NCI-H146 (cell line): ENCODE data around the gene ZBTB21.

ENCODE experiments used
- DNase-seq: peaks from one replicate; lab custom pipeline; 2025; lab: John Stamatoyannopoulos, UW

Gene ZBTB21

DNA sequence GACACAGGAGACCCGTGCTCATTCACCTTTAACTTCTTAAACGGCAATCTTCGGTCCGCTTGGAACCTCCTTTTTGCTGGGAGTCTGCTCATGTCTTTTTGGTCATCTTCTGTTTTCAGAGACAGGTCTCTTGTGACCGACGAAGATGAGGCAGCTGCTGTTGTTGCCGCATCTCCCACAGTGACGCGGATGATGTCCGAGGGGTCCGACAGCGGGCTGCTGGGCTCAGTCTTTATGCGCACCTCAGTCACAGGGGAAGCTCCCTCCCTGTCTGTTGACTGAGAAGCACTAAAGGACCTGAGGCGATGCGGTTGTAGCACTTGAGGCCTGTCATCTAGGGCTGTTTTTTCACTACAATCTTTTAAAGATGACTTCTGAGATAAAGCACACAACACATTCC, 17.6 kb downstream of the ZBTB21 start:
- no peak for DNase-seq

DNA sequence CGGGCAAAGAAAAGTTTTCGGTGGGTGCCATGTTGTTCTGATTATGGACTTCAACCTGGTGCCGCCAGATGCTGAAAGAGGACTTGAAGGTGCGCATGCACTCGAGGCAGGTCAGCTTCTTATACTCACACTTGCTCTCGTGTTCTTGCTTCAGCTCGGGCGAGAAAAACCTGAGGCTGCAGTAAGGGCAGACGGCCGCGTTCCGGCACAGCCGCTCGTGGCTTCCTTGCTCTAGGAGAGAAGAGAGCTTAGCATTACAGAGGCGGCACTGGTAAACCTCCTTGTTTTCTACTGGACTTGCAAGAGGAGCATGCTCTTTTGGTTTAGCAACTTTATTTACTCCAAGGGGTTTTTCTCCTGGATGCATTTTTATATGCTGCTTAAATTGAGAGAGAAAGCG, 18.5 kb downstream of the ZBTB21 start:
- no peak for DNase-seq

DNA sequence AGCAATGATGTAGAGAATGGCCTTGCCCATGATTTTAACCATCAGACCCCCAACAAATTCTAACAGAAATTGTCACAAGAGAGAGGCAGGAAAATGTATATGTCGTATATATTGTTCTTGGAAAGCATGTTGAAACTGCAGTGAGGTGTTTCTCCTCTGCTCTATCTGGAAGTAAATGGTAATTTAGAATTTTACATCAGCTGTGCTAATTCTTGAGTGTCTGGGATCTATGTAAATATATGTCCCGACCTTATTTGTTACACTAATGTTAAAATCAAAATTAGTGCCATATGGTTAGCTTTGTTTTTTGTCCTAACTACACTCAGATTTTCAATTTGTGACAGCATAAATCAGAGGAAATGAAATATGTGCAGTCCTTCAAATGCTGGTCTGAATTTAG, 20.5 kb downstream of the ZBTB21 start:
- no peak for DNase-seq

DNA sequence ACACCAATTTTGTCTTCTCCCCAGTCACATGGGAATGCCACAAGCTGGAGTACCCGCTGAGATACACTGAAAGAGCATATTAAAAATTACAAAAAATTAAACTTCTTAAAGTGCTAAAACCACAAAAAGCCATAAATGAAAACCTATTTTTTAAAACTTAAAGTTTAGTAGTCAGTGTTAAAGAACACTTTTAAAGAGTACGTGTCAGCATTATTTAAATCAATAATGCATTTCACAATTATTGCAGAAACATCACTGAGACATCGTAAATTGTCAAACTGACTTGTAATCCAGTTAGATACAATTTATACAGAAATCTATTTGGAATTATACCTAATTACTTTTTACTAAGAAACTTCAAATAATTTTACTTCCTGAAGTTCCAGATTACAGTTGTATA, 22.9 kb downstream of the ZBTB21 start:
- no peak for DNase-seq

DNA sequence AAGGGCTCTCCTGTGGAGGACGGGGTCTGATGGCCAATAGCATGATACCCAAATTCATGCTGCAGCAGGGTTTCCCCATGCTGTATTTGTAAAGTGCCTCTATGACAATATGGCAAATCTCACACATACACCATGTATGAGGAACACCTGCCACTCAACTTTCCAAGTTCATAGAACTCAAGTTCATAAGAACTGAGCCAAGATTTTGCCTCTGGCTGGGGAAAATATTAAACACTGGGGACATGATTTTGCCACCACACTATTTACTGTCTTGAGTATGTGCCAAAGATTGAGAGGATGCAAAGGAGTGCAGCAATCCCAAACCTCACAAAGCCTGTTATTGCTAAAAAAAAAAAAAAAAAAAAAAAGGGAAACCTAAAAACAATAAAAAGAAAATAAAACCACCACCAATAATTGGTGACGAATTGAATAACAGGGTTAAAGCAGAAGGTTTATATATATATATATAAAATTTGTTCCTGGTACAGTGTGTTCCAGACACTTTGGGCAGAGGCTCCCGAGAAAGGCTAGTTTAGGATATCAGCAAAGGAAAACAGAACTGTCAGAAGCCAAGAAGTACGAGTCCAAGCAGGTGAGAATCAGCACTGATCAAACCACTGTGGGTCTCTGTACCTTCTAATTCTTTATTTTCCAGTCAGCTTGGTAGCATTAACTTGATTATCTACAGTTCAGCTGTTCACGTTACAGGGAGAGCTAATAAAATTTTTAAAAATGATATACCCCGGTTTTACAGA, 24.3 kb downstream of the ZBTB21 start:
- DNase-seq = no peak

DNA sequence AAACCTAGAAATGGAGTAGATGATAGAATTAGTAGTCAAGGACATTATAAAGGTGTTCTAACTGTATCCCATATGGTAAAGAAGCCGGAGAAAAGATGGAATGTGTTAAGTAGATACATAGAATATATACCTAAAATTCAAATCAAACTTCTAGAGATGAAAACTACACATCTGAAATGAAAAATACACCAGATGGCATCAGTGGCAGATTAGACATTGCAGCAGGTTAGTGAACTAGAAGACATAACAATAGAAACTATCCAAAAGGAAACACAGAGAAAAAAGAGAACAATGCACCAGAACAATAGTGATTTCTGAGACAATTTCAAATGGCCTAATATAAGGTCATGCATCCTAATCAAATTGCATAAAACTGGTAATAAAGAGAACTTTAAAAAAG, 26.9 kb downstream of the ZBTB21 start:
- DNase-seq = no peak

DNA sequence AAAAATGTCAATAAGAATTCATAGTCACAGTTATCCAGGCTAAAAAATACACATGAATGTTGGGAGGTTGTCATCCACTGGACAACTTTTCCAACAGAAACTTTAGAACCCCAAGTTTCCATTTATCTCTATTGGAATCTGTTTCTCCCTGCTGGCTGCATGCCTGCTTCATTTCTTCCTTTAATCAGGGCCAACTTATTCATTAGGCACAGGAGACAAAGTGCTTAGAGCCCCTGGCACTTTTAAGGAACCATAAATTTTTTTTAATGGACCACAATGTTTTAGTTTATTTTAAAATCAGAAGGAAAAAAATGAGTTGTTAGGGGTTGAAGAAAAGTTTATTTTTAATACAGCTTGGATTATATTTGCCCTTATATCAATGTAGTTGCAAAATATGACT, 29.6 kb downstream of the ZBTB21 start:
- no peak for DNase-seq

DNA sequence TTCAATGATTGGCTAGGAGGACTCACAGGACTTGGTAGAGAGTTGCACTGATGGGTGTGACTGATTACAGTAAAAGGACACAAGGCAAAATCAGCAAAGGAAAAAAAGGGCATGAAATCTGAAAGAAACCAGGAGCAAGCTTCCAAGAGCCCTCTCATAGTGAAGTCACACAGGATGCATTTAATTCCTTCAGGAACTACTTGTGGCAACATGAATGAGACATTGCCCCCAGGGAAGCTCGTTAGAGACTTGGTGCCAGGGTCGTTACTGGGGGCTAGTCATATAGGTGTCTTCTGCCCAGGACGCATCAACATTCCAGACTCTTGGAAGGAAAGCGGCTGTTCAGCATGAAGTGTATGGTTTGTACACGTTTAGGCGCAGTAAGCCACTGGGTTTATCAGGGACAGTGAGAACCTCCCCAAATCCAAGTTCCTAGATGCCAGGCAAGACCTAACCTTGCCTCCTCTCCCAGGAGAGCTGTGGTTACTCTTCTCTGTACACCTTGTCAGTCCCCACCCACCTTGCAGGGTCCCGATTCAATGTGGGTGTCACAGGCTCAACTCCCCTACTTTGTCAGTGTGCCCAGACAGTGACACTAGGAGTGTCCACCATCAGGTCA, 30.3 kb downstream of the ZBTB21 start:
- no peak for DNase-seq

DNA sequence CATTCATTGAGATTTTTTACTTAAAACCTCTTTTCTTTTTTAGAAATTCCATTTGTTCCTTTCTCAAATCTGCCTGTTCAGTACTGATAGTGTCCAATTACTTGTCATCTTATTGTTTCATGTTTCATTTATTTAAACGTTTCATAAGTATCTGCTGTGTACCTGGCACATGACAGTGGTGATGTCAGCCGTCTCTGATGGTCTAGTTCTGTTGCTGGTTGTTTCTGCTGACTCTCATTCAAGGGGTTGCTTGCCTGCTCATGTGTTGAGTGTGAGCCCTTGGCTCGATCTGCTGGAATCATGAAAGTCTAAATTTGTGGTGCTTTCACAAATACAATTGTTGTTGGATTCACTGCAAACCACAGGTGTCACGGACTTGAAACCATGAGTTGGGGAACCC, 30.8 kb downstream of the ZBTB21 start:
- no peak for DNase-seq

DNA sequence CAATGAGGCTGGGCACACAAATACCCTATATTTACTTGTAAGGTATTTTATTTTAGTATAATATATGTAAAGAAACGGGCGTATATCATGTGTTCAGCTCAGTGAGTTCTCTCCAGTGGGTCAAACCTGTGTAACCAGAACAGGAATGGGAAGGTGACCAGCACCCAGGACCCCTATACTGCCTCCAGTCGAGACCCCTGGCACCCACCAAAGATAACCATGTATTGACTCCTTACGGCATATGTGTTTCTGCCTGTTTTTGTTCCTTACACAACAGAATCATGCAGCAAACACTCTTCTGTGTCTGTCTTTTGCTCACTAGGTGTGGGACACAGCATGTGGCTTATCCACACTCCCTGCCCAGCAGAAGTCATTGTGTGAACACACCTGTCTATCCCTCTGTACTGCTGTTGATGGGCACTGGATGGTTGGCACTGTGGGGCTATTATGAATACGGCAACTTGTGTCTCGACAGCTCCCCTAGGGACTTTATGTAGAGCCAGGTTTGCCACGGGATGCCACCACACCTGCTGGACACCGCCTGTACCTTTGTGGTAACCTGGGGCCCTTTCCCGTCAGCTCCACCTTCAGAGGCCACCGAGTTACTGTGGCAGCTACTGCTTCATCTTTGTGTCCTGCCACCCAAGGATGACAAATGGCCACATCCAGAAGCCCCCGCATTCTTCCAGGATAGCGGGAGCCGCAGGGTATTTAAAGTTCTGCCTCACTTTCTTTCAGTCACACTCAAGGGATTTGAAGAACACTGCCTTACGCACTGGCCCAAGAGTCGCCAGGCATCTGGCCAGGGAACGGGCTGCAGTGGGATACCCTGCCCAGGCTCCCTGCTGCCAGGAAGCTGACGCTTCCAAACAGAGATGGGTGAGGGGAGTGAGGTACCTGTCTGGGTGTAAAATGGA, 32.9 kb downstream of the ZBTB21 start:
- DNase-seq = no peak

DNA sequence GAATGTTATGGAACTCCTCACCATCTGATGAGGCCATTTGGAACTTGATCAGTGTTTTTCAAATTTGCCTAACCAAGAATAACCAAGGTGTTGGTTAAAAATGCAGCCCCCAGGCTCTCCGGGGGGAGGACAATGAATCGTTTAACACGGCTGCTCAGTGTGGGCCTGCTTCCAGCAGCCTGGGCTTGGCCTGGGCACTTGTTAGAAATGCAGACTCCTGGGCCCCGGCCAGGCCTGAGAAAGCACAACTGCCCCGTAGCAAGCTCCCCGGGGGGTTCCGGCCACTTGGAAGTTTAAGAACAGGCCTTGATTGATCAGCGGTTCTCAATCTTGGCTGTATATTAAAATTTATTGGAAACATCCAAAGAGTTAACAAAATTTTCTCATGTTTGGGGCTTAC, 33.5 kb downstream of the ZBTB21 start:
- no peak for DNase-seq

DNA sequence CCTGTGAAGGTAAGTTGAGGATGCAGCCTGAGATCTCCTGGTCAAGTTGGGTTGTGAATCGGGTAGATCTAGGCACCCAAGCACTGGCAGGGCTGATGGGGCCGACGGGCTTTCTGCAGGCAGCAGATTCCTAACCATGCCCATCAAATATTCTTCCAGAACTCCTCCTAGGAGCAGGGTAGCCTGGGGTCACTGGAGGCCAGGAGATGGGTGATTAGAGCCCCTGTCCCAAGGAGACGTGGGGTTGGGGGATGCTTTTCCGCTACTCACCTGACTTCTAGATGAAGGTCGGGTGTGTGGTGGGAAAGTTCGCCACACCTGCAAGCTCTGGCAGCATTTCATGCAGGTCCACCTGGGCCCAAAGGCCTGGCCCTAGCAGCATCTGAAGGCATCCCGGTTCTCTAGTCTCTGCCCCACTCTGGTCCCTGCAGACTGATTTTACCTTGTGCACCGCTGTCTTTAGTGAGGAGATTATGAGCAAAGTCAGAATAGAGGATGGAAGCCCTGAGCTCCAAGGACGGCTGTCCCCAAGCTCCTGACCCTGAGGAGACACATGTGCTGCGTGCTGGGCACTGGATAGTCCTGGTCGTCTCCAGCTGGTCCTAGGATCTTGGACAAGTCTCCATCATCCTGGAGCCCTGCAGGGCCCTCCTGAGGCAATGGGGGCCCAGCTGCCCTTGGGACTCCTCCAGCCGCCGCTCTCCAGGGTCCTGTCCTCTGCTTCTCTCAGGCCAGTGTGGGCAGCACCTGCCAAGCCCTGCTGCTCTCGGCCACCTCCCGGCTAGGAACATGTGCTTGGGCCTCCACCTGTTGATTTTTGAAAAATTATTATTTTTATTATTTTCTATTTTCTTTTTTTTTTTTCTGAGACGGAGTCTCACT, 34.5 kb downstream of the ZBTB21 start:
- no peak for DNase-seq

DNA sequence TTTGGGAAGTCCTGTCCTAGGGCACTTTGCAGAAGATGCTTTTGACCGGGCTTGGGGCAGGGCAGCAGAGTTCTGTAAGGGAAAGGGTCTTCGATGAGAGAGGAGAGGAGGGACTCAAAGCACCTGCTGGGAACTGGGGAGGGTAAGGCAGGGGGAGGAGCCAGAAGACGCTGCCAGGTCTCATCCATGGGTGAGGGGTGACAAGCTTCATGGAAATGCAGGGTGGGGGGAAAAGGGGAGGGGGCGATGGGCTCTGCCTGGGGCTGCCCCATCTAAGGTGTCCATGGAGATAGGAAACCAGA, 35.5 kb downstream of the ZBTB21 start:
- no peak for DNase-seq

DNA sequence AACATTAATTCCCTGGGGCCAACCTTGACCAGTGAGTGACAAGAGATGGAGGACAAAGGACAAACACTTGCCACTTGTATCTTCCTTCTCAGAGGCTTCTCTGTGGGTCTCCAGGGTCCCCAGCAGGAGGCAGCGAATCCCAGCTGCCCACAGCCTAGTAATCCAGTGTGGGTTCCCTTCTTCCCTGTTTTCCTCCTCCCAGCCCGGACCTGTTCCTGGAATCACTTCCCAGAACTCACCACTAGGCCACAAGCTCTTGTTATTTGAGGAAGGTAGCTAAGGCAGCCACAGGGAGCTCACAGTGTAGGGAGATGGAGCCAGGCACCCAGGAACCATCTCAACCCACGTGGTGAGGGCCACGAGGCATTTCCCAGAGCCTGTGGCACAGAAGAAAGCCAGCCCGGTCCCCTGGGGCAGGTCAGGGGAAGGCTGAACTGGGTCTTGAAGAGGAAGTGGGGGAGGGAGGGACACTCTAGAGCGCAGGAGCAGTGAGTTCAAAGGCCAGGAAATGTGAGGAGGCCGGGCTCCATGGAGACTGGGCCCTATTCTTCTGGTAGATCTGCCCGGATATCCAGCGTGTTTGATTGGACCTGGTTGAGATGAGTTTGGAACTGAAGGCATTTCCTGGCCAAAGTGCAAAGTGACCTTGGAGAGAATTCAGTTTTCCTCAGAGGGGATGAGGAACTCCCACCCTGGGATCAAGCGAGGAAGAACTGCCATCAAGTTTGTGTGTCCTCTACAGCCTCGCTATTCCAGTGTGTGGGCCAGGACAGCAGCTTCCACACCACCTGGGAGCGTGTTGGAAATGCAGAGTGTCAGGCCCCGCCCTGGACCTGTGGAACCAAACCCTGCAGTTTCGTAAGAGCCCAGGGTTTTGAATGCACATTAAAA, 36.1 kb downstream of the ZBTB21 start:
- DNase-seq = no peak

DNA sequence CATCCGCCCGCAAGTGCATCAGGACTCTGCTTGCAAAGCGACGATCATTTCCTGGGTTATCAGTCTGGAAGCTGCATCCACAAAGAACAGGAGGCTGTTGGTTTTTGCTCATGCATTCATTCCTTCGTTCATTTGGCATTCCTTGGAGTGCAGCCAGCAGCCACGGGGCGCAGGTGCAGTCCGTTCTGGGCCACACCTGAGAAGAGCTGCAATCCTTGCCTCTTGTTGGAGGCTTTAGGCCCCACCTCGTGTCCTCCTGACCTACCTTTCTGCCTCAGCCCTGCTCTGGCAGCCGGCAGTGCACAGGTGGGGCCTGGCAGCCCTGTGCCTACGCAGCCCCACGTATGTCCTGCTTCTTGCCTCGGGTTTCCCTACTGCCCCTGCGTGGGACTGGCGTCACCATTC, 36.7 kb downstream of the ZBTB21 start:
- no peak for DNase-seq

DNA sequence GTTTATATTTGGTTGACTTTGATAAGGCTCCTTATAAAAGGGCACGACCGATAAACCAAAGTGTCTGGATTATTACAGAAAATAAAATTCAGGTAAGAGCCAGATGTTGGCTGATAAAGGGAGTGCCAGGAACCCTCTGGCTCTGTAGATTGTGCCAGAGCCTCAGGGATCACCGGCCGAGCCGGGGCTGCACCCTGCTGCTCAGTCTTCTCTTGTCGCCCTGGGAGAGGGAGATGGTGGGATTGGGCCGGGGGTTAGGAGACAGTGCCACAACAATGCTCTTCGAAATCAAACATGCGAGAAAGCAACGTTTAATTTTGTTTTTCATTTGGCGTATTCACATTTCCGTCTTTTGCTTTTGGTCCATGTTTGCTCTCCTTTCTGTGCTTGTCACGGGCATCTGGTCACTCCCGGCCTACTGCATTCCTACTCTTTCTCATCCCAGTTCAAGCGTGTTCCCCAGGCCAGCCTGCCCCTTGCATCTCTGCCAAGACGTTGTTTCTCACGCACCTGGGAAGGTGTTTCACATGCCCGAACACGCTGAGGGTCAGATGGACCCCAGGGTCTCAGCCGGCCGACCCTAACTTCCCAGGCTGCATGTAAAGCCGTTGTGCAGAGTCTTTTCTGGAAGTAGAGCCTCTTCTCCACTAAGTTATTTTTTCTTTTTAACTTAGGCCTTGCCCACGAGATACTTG, 37.5 kb downstream of the ZBTB21 start:
- DNase-seq = no peak

DNA sequence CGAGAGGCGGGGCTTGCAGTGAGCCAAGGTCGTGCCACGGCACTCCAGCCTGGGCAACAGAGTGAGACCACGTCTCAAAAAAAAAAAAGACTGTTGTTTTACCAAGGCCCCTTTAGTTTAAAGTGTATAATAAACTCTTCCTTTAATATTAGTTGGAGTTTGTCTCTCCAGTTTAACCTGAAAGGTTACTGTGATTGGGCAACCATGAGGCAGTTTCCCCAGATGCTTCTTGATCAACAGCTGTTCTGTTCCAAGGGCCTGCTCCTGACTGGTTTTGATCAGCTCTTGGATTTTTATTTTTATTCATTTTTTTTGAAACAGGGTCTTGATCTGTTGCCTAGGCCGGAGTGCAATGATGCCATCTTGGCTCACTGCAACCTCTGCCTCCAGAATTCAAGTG, 38.3 kb downstream of the ZBTB21 start:
- DNase-seq = no peak

DNA sequence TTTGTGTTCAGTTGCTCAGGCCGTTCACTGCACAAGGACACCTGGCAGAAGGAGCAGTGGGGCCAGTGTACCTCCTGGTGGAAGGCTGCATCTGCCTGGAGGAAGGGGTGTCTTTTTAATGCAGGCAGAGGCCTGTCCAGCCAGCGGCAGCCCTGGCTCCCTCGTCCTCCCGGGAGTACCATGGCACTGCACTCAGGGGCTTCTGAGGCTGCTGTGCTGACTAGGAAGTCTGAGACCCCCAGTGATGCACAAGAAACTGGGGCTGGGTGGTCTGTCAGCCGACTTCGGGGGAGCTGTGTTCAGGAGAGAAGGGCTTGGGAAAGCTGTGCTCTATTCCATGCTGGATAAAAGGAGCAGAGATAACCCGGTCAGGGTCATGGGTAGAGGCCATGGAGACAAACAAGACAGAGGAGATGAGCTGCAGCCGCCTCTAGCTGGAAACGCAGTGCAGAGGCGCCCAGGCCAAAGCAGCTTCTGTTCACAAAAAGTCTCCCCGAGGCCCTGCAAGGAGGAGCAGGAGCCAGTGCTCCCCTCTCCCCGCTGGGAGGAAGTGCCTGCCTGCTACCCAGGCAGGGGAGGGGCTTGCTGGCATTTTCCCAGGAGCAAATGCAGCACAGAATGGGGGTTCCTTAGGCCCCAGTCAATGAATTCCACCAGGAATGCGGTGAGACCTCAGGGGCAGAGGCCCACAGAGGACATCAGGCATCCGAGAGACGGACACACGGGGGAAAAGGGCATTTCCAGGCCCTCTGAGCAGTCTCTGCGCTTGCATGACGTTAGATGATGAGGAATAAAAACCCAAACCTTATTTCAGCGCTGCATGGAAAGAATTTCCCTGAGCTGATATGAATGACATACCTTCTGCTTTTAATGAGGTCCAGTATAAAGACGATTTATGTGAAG, 39.2 kb downstream of the ZBTB21 start:
- no peak for DNase-seq

DNA sequence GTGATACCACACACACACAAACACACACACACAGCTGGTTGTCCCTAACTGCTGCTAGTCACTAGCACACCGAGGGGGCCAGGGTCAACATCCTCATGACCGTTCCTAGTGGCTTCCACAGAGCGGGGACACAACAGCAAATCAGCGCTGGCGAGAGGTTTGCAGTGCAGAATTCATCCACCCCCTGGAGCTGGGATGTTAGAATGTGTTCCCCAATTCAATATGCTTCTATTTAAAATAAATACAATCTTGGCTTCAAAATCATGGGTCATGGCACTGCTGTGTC, 40.1 kb downstream of the ZBTB21 start:
- no peak for DNase-seq

DNA sequence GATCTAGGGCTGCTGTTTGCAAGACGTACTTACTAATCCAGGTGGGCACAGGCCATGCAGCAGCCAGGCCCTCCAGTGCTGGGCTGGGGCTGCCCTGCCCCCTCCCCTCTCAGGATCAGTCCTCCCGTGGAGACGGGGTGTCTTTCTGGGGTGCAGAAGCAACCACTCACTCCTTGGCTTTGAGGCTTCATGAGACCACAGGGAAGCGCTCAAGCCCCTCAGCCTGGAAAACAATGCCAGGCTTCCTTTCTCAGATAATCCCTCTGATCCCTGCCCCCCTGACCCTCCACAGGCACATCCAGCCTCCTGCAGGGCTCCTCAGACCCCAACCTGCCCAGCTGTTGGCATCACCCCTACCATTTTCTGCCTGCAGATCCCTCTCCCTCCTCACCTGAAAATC, 42.5 kb downstream of the ZBTB21 start:
- no peak for DNase-seq
